ENCODE data around the gene ZCCHC7.

The ZCCHC7 gene

DNA sequence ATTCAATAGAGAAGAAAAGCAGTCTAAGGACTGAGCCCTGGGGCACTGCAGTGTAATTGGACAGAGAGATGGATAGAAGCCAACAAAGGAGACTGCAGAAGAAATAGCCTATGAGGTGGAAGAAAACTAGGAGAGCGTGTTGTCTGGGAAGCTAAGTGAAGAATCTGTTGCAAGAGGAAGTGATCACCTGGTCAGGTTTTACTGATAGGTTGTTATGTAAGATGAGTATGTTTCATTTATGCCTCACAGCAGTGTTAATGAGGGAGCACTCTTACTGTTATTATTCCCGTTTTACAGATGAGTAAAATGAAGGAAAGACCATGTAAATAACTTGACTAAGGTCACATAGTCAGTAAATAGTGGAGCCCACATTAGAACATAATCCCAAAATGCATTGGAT lies 222.1 kb downstream of the ZCCHC7 start:
- no peak for DNase-seq

DNA sequence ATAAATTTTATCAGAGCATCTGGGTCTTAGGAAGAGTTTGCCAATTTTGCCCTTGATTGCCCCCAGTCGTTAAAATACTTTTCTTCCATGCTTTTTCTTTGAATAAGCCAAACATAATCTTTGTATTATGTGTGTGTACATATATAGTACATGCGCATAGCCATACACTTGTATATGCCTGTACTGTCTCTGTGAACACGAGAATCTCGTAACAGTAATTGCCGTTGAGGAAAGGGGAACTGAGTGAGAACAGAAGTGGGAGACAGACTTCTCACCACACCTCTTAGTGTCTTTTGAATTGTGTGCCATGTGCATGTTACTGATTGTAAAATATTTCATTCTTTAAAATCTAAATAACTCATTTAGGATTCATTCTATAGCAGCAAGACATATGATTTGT lies 222.5 kb downstream of the ZCCHC7 start:
- no peak for DNase-seq

DNA sequence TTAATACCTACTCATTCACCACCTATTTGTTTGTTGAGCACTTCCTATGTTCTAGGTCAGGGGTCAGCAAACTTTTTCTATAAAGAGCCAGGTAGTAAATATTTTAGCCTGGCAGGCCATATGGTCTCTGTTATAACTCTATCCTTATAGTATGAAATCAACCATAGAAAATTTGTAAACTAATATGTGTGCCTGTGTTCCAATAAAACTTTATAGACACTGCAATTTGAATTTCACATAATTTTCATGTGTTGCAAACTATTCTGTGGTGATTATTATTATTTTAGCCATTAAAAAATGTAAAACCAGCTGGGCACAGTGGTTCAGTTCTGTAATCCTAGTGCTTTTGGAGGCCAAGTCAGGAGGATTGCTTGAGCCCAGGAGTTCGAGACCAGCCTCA lies 223.3 kb downstream of the ZCCHC7 start:
- DNase-seq: no peak

DNA sequence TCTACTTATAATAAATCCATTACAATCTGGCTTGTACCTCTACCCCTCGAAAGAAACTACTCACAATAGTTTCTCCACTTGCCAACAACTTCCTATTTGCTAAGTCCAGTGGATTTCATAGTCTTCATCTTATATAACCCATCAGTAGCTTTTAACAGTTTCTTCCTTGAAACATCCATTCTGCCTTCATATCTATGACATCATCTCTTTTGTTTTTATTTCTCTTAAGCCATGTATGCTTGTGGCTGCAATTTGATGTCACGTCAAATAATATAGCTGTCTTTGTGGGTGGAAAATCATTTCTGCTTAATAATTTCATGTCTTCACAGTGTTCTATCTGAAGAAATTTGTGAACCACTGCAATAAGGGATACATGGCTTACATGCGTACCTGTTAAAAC lies 224.7 kb downstream of the ZCCHC7 start:
- no peak for DNase-seq

DNA sequence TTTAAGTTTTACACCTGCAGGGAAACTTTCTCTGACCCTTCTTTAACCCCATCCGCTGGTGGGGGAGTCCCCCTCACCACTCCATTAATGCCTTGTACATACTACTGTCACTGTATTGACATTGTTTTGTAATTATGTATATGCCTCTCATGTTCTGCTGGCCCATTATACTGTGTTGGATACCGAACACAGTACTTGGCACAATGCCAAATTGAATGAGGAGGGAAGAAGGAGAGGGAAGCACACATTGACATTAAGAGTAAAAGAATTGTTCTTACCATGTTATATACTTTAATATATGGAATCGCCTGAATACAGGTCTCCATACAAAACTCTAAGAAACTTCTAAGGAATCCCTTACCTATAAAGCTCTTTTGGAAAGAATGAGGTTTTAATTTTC lies 228.5 kb downstream of the ZCCHC7 start:
- DNase-seq: no peak

DNA sequence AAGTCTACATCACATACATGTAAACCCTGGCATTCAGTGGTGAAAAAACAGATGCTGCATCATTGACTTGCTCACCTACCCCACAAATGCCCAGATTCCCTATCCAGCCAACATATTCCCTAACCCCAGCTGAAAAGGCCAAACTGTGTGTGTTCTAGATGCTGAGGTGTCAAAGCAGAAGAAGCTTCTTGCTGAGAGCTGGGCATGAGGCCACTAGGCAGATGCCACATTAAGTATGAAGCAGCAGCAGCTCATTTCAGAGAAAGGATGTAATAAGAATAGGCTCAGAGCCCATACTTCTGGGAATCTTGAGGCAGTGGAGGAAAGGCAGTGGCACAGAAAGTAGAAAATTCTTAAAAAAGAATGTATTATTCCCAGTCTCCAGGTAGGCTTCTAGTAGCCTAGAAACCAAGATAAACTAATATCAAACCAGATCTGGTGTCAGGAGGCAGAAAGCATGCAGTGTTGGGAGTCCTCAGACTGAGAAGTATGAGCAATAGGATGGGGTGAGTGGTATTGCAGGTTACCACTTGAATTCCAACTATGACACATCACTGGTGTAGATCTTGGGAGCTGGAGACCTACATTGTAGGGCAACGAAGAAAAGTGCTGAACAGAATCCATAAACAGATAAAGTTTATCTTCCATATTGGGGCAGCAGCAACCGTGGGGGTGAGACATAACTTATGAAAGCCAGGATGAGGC lies 230.3 kb downstream of the ZCCHC7 start:
- no peak for DNase-seq

DNA sequence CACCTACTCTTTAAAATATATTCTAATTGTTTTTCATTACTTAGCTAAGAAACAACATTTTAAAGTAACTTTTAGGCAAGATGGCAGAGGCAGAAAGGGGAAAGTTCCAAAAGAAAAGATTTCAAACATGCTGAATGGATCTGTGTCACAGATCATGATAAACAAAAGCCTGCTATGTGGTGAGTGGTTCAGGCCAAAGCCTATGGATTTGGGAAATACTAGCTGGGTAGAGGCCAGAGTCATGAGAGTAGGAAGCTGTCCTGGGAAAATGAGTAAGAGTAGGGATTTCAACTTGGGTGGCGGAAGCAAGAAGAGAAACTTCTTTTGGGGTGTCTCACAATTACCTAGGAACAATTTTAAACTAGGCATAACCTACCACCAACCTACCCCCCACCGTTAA lies 233.4 kb downstream of the ZCCHC7 start:
- DNase-seq: no peak

DNA sequence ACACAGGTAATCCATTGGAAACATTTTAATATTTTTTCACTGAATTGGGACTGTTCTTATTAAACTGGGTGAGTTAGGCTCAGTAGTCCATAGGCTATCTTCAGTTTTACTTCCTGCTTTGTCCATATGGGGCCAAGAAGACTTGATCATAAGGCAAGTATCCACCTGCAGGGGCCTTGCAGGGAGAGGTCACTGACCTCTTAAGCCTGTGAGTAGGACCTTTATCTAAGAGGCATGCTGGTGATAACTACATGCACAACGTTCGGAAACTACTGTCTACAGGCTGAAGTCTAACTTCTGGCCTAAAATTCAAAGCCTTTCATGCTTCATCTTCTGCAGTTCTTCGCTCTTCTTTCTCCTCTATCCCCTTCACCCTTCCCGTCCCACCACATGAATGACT lies 242.1 kb downstream of the ZCCHC7 start:
- no peak for DNase-seq

DNA sequence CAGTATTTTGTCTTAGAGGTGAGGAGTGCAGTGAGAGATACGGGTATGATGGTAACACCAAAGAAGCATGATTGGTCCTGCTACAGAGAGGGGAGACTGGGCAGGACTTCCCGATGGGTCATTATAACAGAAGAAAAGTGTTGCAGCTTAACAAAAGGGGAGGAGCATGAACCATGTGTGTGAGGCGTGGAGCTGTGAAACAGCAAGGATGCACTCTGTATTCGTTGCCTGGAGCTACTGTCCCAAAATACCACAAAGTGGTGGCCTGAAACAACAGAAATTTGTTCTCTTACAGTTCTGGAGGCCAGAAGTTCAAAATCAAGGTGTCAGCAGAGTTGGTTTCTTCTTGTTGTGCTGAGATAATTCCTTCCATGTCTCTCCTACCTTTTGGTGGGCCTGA lies 242.8 kb downstream of the ZCCHC7 start:
- no peak for DNase-seq

DNA sequence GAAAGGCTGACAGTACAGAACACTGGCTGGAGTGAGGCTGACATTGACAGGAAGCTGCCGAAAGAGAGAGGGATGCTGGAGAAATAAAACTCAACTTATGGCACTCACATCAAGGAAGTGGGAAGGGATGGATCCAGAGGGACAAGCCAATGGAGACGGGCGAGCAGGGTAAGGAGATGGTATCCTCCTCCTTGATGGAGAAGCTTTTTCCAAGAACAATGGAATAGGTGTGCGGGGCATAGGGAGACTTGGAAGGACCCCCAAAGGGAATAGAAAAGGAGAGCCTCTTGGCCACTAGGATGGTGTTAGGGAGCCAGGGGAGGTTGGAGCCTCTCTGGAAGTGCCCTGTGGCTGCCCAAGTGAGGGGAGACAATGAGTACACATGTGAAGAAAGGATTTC lies 243.8 kb downstream of the ZCCHC7 start:
- DNase-seq: no peak

DNA sequence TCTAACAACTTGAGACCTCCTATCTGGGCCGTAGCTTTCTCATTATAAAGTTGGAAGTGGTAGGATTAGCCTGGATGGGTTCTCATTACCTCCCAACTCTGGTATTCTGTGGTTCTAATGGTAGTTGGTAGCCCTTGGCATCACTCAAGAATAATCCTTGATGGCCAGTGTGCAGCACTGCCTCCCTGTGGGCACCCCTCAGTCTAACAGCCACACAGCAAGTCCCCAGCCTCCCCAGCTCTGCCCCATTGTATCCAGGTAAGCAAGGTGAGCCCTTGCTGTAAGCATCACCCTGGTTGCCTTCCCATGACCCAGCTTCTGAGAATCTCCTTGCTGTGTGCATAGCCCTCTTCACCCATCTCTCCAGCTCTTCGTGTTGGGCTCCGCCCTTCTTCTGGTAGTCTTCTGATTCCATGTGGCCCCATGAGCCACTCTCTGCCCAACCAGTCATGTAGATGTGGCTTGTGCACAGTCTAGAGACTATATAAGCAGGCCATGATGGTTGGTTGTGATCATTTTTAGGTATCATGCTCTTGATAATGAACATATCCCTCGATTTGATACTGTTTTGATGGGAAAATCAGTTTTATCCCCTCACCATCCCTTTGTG lies 244.5 kb downstream of the ZCCHC7 start:
- no peak for DNase-seq

DNA sequence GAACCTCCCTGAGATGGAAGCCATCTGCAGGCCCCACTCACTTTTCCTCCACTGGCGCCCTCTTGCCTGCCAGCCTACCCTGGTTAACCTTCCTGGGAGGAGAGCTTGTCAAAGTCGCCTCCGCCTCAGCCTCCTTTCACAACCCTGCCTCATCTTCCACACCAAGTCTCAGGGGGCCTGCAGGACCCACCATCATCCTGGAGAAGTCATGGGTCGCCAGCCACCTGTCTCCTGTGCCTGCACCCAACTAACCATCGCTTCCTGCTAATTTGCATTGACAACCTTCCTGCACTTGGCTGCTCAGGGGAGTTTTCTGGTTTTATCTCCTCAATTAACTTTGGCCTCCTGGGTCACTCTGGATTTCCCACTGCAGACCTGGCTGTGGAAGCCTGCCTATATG lies 249.3 kb downstream of the ZCCHC7 start:
- DNase-seq: no peak

DNA sequence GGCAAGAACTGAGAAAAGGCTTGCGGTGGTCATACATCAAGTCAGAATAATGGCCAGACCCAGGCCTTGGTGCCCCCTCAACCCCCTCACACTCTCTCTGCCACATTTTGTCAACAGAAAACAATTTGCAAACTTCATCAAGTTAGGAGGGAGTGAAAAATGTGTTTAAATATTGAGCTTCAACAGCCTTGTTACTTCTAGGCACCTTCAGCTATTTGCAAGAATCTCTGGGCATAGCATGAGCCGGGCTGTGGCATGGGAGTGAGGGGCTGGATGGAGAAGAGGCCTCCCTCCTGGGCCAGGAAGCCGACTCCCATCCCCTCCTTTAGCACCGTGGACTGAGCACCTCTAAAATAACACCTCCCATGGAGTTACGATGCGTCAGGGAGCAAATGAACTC lies 249.9 kb downstream of the ZCCHC7 start:
- DNase-seq: no peak

DNA sequence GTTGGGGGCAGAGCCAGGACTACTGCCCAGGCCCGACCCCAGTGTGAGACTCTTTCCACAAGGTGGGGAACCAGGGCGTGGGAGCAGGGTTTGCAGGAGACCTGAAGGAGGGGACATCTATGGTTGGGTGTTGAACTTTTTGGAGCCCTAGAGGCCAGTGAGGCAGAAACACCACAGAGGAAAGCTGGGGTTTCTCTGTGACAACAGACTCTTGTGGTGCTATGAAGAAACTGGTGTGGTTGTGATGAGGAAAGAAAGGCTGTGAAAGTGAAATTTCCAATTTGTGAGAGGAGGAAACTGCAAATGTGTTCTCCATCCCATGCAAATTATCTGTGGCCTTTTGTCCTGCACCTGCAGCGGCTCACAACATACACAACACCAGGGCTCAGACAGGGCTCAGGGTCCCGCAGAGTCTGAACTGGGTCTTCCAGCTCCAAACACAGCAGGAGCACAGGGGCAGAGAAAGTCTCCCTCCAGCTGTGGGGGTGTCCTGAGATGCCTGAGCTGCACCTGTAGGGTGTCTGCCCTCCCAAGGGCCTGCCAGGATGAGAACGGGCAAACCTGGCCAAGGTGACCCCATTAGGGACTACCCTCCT lies 250.7 kb downstream of the ZCCHC7 start:
- DNase-seq: no peak

DNA sequence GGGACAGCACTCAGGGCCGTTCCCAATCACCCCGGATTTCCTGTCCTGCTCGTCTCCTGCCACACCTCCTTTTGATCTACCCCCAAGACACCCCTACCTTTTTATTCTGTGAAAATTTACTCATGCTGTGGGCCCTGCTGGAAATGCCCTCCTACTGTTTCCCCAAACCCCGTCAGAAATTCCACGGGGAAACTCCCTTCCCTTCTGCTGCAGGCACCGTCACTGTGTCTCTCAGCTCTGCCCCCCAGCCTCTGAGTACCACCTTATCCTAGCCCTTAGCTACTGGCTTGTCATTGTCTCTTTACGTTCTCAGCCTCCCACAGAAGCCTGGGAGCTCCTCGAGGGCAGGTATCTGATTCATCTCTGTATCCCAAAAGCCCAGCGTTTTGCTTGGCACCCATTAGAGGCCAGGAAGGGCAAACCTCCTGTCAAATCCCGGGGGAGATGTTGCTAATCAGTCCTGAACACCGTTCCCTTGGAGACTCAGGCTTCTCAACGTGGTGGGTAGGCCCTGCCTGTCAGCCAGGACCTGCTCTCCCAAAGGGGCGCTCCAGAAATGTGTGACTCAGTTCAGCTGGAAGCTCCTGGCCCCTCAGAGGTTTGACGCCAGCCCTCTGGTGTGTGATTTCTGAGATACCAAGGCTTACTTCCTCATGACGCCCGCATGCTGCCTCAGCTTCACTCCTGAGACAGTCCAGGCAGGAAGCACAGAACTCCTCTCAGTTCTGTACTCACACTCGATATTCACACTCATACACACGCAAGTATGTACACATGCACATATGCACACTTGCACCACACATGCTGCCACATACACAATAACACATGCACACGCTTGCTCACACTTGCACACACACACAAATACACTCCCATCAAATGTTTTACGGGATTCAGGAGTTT lies 251.4 kb downstream of the ZCCHC7 start:
- DNase-seq: no peak

DNA sequence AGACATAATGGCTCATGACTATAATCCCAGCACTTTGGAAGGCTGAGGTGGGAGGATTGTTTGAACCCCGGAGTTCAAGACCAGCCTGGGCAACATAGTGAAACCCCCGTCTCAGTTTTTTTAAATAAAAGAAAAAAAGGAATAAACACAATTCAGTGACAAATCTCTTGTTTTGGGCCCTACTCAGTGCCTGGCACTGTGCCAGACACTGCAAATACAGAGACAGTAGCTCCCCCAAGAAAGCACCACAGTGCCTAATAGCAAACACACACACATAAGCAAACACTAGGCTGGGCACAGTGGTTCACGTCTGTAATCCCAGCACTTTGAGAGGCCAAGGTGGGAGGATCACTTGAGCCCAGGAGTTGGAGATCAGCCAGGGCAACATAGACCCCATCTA lies 252.5 kb downstream of the ZCCHC7 start:
- no peak for DNase-seq

DNA sequence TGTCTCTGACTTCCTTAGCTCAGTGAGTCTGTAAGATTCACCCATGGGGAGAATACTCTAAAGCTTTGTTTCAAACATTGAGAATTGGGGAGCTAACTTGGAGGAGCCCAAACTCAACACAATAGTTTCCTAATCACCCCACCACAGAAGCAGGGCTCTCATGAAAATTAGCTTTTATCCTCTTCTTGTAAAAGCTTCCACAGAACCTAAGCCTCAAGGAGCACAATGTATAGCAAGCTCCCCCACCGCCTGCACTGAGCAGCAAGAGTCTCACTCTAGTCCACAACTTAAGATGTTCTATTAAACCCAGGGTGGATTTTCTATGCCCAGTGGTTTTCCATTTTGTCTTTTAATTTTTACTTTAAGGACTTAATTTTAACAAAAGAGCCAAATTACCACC lies 253.2 kb downstream of the ZCCHC7 start:
- DNase-seq: no peak

DNA sequence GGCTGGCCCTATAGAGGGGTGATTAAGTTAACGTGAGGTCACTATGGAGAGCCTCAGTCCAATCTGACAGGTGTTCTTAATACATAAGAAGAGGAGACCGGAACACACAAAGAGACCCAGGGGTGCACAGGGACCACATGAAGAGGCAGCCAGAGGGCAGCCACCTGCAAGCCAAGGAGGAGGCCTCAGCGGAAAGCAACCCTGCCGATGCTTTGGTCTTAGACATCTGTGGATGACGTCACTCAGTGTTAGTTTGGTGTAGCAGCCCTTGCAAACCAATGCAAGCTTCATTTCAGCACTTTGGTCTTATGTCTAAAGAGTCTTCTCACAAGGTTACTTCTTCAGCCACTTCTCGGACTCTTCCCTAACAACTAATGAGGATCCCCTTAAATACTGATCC lies 254.5 kb downstream of the ZCCHC7 start:
- no peak for DNase-seq

DNA sequence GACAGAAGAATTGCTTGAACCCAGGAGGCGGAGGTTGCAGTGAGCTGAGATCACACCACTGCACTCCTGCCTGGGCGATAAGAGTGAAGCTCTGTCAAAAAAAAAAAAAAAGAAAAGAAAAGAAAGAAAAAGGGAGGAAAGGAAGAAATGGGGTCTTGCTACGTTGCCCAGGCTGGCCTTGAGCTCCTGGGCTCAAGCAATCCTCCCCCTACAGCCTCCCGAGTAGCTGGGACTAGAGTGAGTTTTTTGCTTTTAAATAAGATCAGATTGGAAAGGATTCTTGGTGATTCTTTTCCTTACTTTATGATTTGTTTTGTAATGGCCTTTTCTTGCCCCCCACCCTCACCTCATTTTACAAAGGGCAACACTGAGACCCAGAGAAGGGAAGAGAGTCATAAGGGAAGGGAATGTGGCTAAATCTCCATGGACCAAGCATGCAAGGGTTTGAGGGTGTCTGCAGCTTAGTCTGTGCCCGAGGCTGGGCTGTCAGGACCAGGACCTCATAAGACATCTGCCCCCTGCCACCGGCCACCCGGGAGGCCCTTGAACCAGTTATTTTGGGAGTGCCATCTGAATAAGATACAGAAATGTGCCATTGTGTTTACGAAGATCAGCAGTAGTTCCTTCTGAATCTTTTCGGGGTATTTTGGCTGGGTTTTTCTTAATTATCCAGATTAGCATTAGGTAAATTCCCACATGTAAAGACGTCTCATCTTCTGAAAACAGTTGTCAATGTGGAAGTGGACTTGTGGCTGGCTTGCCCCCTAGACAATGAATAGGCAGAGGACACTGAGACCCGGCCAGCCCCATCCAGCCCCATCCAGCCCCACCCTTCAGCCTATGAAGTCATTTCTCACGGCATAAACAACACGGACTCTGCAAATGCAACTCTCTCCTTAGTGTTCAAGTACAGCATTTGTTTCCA lies 257.6 kb downstream of the ZCCHC7 start:
- no peak for DNase-seq

DNA sequence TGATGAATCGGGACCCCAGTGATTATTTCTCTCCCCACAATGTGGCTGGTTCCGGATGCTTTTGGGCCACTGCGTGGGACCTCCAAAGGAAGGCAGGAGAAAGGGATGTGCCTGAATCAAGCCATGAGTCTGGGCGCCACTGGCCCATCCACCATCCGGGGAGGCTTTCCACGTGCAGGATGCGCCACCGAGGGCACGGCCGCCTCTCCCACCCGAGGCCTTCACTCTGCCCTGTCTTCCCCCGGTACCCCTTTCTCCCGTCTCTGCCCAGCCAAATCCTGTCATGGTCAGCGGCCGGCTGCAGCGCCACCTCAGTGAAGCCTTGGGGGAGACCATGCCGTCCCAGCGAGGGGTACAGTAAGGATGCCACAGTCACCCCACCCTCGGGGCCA lies 258.2 kb downstream of the ZCCHC7 start:
- no peak for DNase-seq

DNA sequence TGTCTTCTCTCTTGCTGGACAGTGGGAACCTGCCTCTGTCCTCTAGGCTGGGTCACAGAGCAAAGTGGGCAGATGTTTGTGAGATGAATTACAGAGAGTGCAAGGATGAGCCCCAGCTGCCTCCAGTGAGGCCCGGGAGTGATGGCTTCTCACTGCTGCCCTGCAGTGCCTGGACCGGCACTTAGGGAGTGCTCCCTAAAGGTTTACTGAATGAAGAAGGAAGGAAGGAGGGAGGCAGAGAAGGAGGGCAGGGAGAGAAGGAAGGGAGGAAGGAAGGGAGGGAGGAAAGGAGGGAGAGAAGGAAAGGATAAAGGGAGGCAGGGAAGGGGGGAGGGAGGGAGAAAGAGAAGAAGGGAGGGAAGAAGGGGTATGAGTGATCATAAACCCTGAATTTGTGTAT lies 259.5 kb downstream of the ZCCHC7 start:
- no peak for DNase-seq

DNA sequence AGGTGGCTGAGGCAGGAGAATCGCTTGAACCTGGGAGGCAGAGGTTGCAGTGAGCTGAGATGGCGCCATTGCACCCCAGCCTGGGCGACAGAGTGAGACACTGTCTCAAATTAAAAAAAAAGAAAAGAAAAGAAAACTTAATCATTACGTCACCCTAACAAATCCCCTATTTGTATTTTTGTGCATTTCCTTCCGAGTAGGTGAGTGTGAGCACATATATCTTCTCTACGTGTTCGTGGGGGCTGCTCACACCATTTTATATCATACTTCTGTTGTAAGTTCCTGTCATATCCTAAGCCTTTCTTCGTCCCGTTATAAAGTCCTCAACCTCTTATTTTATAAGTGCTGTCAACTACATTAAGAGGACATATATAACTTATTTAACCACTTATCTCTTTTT lies 260.2 kb downstream of the ZCCHC7 start:
- DNase-seq: no peak
